Liver (tissue), 3 donors: ENCODE results near the gene LIPI.

ENCODE experiments used
- CTCF ChIP-seq: fragments of 150-350 bp; IDR thresholded peaks from 2 replicates; pipeline ENCODE4 v1.5.1; 2017; ENCODE audit warnings: improper control_type of control experiment, low read depth, low read length; ENCODE audit not compliant: missing input control
- EGR1 ChIP-seq, 2 donors: IDR thresholded peaks; 2 replicates each; pipeline ENCODE4 v1.6.1; 2016 to 2018; ENCODE audit warnings: antibody characterized with exemption in 2 of 2, low read depth in 2 of 2
- ZBTB33 ChIP-seq: IDR thresholded peaks from 2 replicates; pipeline ENCODE4 v1.6.1; 2016; ENCODE audit warnings: antibody characterized with exemption
- donor health status: healthy.
- donor health status: healthy.

GRCh38 chr21:14229399-14229798 is 18.6 kb upstream of the LIPI start:
- no peak for TF ChIP-seq CTCF
- no peak for TF ChIP-seq ZBTB33
- no peak for TF ChIP-seq EGR1 (IDR thresholded peaks at IDR 0.05; ENCODE audit: low read depth in 2 of 2)
